ENCODE data around the gene PTPRG.

DNA sequence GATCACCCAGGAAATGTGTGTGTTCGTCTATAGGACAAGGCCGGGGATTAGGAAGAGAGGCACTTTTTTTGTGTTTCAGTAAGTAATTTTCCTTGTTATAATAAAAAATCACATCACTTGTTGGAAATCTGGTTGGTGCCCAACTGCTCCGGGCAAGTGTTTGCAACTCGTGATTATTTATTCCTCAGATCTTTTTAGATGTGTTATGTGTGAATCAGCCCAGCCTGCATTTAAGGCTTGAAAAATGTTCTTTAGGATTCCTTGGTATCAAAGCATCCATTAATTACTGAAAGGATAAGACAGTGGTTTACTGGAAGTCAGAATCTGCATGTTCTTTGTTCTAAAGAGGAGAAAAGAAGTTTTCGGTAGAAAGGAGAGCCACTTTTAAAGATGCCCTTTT is 466.4 kb downstream of the PTPRG start:
- TF ChIP-seq, protein P1, sequence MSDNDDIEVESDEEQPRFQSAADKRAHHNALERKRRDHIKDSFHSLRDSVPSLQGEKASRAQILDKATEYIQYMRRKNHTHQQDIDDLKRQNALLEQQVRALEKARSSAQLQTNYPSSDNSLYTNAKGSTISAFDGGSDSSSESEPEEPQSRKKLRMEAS (IDR thresholded peaks at IDR 0.05) = no peak
- TF ChIP-seq YY1 (IDR thresholded peaks at IDR 0.05; ENCODE audit: low read depth) (no peak), EGR1 (IDR thresholded peaks at IDR 0.05) (no peak), EP300 (IDR thresholded peaks at IDR 0.05; ENCODE audit: borderline replicate concordance) (no peak), RAD21 (IDR thresholded peaks at IDR 0.05; ENCODE audit: low read depth) (no peak), FOXM1 (IDR thresholded peaks at IDR 0.05; ENCODE audit: borderline replicate concordance, low read depth) (no peak), TEAD4 (IDR thresholded peaks at IDR 0.05) (no peak), CREB1 (IDR thresholded peaks at IDR 0.05; ENCODE audit: low read depth) (no peak), NFIC (IDR thresholded peaks at IDR 0.05) (no peak), ZBTB7A (IDR thresholded peaks at IDR 0.05; ENCODE audit: low read depth) (no peak), TAF1 (IDR thresholded peaks at IDR 0.05; ENCODE audit: low read depth) (no peak), USF1 (IDR thresholded peaks at IDR 0.05) (no peak)
- TF ChIP-seq, protein P2, sequence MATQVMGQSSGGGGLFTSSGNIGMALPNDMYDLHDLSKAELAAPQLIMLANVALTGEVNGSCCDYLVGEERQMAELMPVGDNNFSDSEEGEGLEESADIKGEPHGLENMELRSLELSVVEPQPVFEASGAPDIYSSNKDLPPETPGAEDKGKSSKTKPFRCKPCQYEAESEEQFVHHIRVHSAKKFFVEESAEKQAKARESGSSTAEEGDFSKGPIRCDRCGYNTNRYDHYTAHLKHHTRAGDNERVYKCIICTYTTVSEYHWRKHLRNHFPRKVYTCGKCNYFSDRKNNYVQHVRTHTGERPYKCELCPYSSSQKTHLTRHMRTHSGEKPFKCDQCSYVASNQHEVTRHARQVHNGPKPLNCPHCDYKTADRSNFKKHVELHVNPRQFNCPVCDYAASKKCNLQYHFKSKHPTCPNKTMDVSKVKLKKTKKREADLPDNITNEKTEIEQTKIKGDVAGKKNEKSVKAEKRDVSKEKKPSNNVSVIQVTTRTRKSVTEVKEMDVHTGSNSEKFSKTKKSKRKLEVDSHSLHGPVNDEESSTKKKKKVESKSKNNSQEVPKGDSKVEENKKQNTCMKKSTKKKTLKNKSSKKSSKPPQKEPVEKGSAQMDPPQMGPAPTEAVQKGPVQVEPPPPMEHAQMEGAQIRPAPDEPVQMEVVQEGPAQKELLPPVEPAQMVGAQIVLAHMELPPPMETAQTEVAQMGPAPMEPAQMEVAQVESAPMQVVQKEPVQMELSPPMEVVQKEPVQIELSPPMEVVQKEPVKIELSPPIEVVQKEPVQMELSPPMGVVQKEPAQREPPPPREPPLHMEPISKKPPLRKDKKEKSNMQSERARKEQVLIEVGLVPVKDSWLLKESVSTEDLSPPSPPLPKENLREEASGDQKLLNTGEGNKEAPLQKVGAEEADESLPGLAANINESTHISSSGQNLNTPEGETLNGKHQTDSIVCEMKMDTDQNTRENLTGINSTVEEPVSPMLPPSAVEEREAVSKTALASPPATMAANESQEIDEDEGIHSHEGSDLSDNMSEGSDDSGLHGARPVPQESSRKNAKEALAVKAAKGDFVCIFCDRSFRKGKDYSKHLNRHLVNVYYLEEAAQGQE (IDR thresholded peaks at IDR 0.05; ENCODE audit: low read depth) = no peak
